Thyroid gland (tissue), 4 donors: ENCODE results near the gene MOGAT1. TPM values are rescaled to one million over a fixed set of nuclear protein-coding genes. Genes with fewer than 3 reads are reported as not detected.

Experiments
- DNase-seq, 2 donors: peaks; one replicate each; pipeline ENCODE4 v3.0.0-alpha.2; 2019
- H3K27ac ChIP-seq, 3 donors: fragments of 200-600 bp; sonication (generic); 1 replicate in 2 of 3; 2 replicates in 1 of 3; pipeline ENCODE4 v1.5.1; 2016 to 2019; ENCODE audit warnings: mild to moderate bottlenecking in 1 of 3, moderate library complexity in 1 of 3
- H3K27me3 ChIP-seq: fragments of 200-600 bp; sonication (generic); one replicate; pipeline ENCODE4 v1.5.1; 2019
- H3K36me3 ChIP-seq, 2 donors: fragments of 200-600 bp; sonication (generic); one replicate each; pipeline ENCODE4 v1.5.1; 2016 to 2019
- H3K4me1 ChIP-seq, 2 donors: fragments of 200-600 bp; sonication (generic); one replicate each; pipeline ENCODE4 v1.5.1; 2017 to 2019
- H3K4me3 ChIP-seq, 3 donors: fragments of 200-600 bp; sonication (generic); replicated peaks in 1 of 3; 1 replicate in 2 of 3; 2 replicates in 1 of 3; pipeline ENCODE4 v1.5.1; 2016; ENCODE audit warnings: mild to moderate bottlenecking in 1 of 3
- H3K9me3 ChIP-seq: fragments of 200-600 bp; sonication (generic); one replicate; pipeline ENCODE4 v1.5.1; 2017
- CTCF ChIP-seq, 6 experiments: fragments of 200-600 bp in 3 of 6; fragments of 450-650 bp in 3 of 6; sonication (generic) in 3 of 6; IDR thresholded peaks; one replicate each; pipeline ENCODE4 v1.5.1; 2016 to 2019; ENCODE audit warnings: antibody characterized with exemption in 6 of 6, mild to moderate bottlenecking in 2 of 6, inconsistent platforms in 1 of 6, moderate library complexity in 1 of 6
- POLR2A ChIP-seq, 2 donors: fragments of 450-650 bp; IDR thresholded peaks; one replicate each; pipeline ENCODE4 v1.6.1; 2017; ENCODE audit warnings: antibody characterized with exemption in 2 of 2, mild to moderate bottlenecking in 2 of 2, moderate library complexity in 1 of 2
- WGBS, 2 donors: methylation state at CpG; one replicate each; pipeline ENCODE4 v1.1.5; 2017; 5-methylcytosine and 5-hydroxymethylcytosine counted together
- intact Hi-C: fragments of 100-400 bp; cut with DNase I; formaldehyde crosslinking; loops from one replicate; pipeline ENCODE4 v1.15.1; 2023
- total RNA-seq, 4 donors: library from RNA; depleted of rRNA; stranded (reverse); fragments of >200 nt; gene quantifications; one replicate each; pipeline ENCODE4 v1.2.3, GENCODE V29; 2016

The MOGAT1 gene
- total RNA-seq, 4 donors from 2014 or later, result not detected

GRCh38 chr2:222732489-222733178, 61.2 kb downstream of the MOGAT1 start:
- Histone ChIP-seq H3K36me3 (no peaks in the 10 kb centered on the region), H3K4me3 (no peak overlapping the region), H3K9me3 (no peaks in the 10 kb centered on the region), H3K4me1 (no peaks in the 10 kb centered on the region), H3K27me3 (no peaks in the 10 kb centered on the region), H3K27ac (no peak overlapping the region)
- intact Hi-C loops, result no loop called here
- no peak for DNase-seq
- WGBS, 2 donors, result 54 to 64% methylated on average over 4 of the region's 4 CpGs
- TF ChIP-seq CTCF (IDR thresholded peaks at IDR 0.05) (no peak), POLR2A (IDR thresholded peaks at IDR 0.05) (no peak)

- TF ChIP-seq CTCF (IDR thresholded peaks at IDR 0.05) (no peak), POLR2A (IDR thresholded peaks at IDR 0.05) (no peak)
- Histone ChIP-seq H3K36me3 (no peaks in the 10 kb centered on the region), H3K9me3 (no peaks in the 10 kb centered on the region), H3K4me3 (no peak overlapping the region), H3K27me3 (no peaks in the 10 kb centered on the region), H3K4me1 (no peaks in the 10 kb centered on the region), H3K27ac (no peak overlapping the region)
- no peak for DNase-seq
- intact Hi-C loops, result no loop called here
- WGBS, 2 donors, result 89 to 96% methylated on average over 3 of the region's 3 CpGs
These were observed 62.0 kb downstream of the MOGAT1 start for GRCh38 chr2:222733470-222733845.

- Histone ChIP-seq H3K4me1 (no peaks in the 10 kb centered on the region), H3K4me3 (no peak overlapping the region), H3K27me3 (no peaks in the 10 kb centered on the region), H3K9me3 (no peaks in the 10 kb centered on the region), H3K27ac (no peak overlapping the region), H3K36me3 (no peaks in the 10 kb centered on the region)
- intact Hi-C loops, result no loop called here
- TF ChIP-seq POLR2A (IDR thresholded peaks at IDR 0.05) (no peak), CTCF (IDR thresholded peaks at IDR 0.05) (no peak)
- WGBS, 2 donors, result 70 to 80% methylated on average over 10 of the region's 10 CpGs
- no peak for DNase-seq
These were observed 62.6 kb downstream of the MOGAT1 start for GRCh38 chr2:222733846-222734702.

GRCh38 chr2:222734703-222735014, 63.2 kb downstream of the MOGAT1 start:
- Histone ChIP-seq H3K36me3 (no peaks in the 10 kb centered on the region), H3K4me1 (no peaks in the 10 kb centered on the region), H3K4me3 (no peak overlapping the region), H3K27ac (no peak overlapping the region), H3K9me3 (no peaks in the 10 kb centered on the region), H3K27me3 (no peaks in the 10 kb centered on the region)
- intact Hi-C loops, result no loop called here
- no peak for DNase-seq
- TF ChIP-seq CTCF (IDR thresholded peaks at IDR 0.05) (no peak), POLR2A (IDR thresholded peaks at IDR 0.05) (no peak)
- WGBS, 2 donors, result 68 to 80% methylated on average over 1 of the region's 1 CpG

GRCh38 chr2:222736301-222736700, 64.8 kb downstream of the MOGAT1 start:
- WGBS, 2 donors, result 51 to 68% methylated on average over 2 of the region's 2 CpGs
- no peaks in the 10 kb centered on the region for H3K27me3 ChIP-seq
- no peak for DNase-seq
- intact Hi-C loops, result no loop called here
- H3K4me3 ChIP-seq, result no peak overlapping the region
- TF ChIP-seq CTCF (IDR thresholded peaks at IDR 0.05) (no peak), POLR2A (IDR thresholded peaks at IDR 0.05) (no peak)
- H3K36me3 ChIP-seq, result no peaks in the 10 kb centered on the region
- no peaks in the 10 kb centered on the region for H3K9me3 ChIP-seq
- no peaks in the 10 kb centered on the region for H3K4me1 ChIP-seq
- no peak overlapping the region for H3K27ac ChIP-seq
